Lung (tissue), 12 donors: ENCODE results near the gene MRGPRE. TPM values are rescaled to one million over a fixed set of nuclear protein-coding genes. Genes with fewer than 3 reads are reported as not detected.
A peak's percentile ranks its signal among the peaks of the same experiment; 100 is the strongest.

Source experiments
- ATAC-seq: fragments of 200-7000 bp; cut with Tn5 transposase; one replicate; pipeline ENCODE4 v1.9.1; 2020; ENCODE audit warnings: moderate number of reproducible peaks; ENCODE audit not compliant: insufficient read depth, low FRiP score
- DNase-seq, 3 donors: peaks; one replicate each; pipeline ENCODE4 v3.0.0-alpha.2; 2013 to 2017
- H3K27ac ChIP-seq, 2 donors: one replicate each; pipeline ENCODE4 v1.5.1; 2013; ENCODE audit warnings: mild to moderate bottlenecking in 2 of 2, moderate library complexity in 2 of 2, control low read depth in 1 of 2, inconsistent platforms in 1 of 2, low read depth in 1 of 2, low read length in 1 of 2
- H3K27me3 ChIP-seq, 3 donors: one replicate each; pipeline ENCODE4 v1.5.1; 2013; ENCODE audit warnings: low read length in 2 of 3; ENCODE audit not compliant: control insufficient read depth in 3 of 3, insufficient read depth in 3 of 3
- H3K36me3 ChIP-seq, 4 donors: one replicate each; pipeline ENCODE4 v1.5.1; 2013; ENCODE audit warnings: low read length in 4 of 4, mild to moderate bottlenecking in 1 of 4, moderate library complexity in 1 of 4; ENCODE audit not compliant: control insufficient read depth in 4 of 4, insufficient read depth in 4 of 4
- H3K4me1 ChIP-seq, 5 donors: one replicate each; pipeline ENCODE4 v1.5.1; 2013; ENCODE audit warnings: low read length in 5 of 5, mild to moderate bottlenecking in 2 of 5, moderate library complexity in 1 of 5; ENCODE audit not compliant: control insufficient read depth in 5 of 5, insufficient read depth in 5 of 5
- H3K4me3 ChIP-seq: one replicate; pipeline ENCODE4 v1.5.1; 2013; ENCODE audit warnings: mild to moderate bottlenecking, control low read depth, moderate library complexity
- H3K9ac ChIP-seq, 2 donors: one replicate each; pipeline ENCODE4 v1.5.1; 2013; ENCODE audit warnings: low read length in 2 of 2, control low read depth in 1 of 2; ENCODE audit not compliant: insufficient read depth in 1 of 2
- H3K9me3 ChIP-seq, 4 donors: one replicate each; pipeline ENCODE4 v1.5.1; 2013; ENCODE audit warnings: low read length in 3 of 4, mild to moderate bottlenecking in 1 of 4, moderate library complexity in 1 of 4; ENCODE audit not compliant: control insufficient read depth in 4 of 4, insufficient read depth in 3 of 4
- CTCF ChIP-seq: IDR thresholded peaks from 2 replicates; pipeline ENCODE4 v1.5.1; 2012; ENCODE audit warnings: mild to moderate bottlenecking; ENCODE audit errors: control extremely low read depth, extremely low read depth
- WGBS, 2 donors: extraction: QIAGEN DNeasy Blood & Tissue Kit; methylation state at CpG; one replicate each; pipeline ENCODE4 v1.1.7; 2013; 5-methylcytosine and 5-hydroxymethylcytosine counted together
- polyA plus RNA-seq, 2 donors: library from polyadenylated mRNA; stranded (reverse); fragments of 200-250 nt; gene quantifications; one replicate each; pipeline ENCODE4 v1.2.1, GENCODE V29; 2013
- total RNA-seq, 2 donors: library from RNA; depleted of rRNA in 1 of 2; stranded (reverse); fragments of >200 nt in 1 of 2; gene quantifications; one replicate each; pipeline ENCODE4 v1.2.1, GENCODE V29; 2014 to 2021
- donor health status: control.
- donor health status: control.
- donor health status: Bipolar disorder and iron deficiency.
- donor health status: healthy.
- donor health status: DM: yes; HTN: yes; CAD: no.

Gene MRGPRE
- total and polyA plus RNA-seq, 4 donors: 0.03 to 0.18 (median 0.16) TPM; not detected in 1

- no peaks in the 10 kb centered on the region for H3K36me3 ChIP-seq
- WGBS, 2 donors: 56 to 65% methylated on average over 20 to 21 of the region's 21 CpGs
- peak in 2 of 3 donors; percentile 21 to 24 for DNase-seq
- H3K9me3 ChIP-seq: no peaks in the 10 kb centered on the region
- ATAC-seq: no peak
- no peak overlapping the region for H3K4me3 ChIP-seq
- peaks cover 0 to 21% (median 5%) of the 10 kb centered on the region in 3 donors for H3K27me3 ChIP-seq
- no peak overlapping the region for H3K27ac ChIP-seq
- no peak overlapping the region for H3K9ac ChIP-seq
- TF ChIP-seq CTCF: no peak
- H3K4me1 ChIP-seq: peaks cover 0 to 9% (median 3%) of the 10 kb centered on the region in 5 donors
These were observed 11.5 kb downstream of the MRGPRE start for GRCh38 chr11:3220521-3221407.

DNA sequence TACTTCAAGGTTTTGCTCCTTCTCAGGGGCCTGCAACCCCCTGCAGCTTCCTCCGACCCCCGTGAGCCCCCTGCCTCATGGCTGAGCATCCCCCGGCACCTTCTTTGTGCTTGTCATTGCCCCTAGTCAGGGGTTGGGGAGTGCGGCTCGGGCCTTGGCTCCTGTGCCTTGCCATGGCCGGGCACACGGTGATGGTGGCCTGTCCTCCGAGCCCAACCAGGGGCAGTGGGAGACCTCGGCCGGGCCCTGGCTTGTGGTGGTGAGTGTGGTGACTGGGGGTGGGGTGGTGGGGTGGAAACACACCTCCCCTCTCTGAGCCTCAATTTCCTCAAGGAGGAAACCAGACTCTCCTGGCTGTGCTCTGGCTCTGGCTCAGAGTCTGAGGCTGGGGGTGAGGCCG is 12.1 kb downstream of the MRGPRE start:
- Histone ChIP-seq H3K9ac (no peak overlapping the region), H3K27me3 (peaks cover 0 to 21% (median 5%) of the 10 kb centered on the region in 3 donors), H3K4me3 (no peak overlapping the region), H3K9me3 (no peaks in the 10 kb centered on the region), H3K36me3 (no peaks in the 10 kb centered on the region), H3K27ac (no peak overlapping the region), H3K4me1 (peaks cover 0 to 9% (median 3%) of the 10 kb centered on the region in 5 donors)
- 64% methylated on average over 11 of the region's 11 CpGs for WGBS, 2 donors
- ATAC-seq (no peak), DNase-seq (peak in 1 of 3 donors; percentile 4)
- no peak for TF ChIP-seq CTCF

- 68 to 83% methylated on average over 14 of the region's 14 CpGs for WGBS, 2 donors
- ATAC-seq (no peak), DNase-seq (peak in 1 of 3 donors; percentile 5)
- no peaks in the 10 kb centered on the region for H3K36me3 ChIP-seq
- H3K9ac ChIP-seq: no peak overlapping the region
- no peak overlapping the region for H3K27ac ChIP-seq
- peaks cover 0 to 21% (median 5%) of the 10 kb centered on the region in 3 donors for H3K27me3 ChIP-seq
- no peak for TF ChIP-seq CTCF
- no peak overlapping the region for H3K4me3 ChIP-seq
- no peaks in the 10 kb centered on the region for H3K9me3 ChIP-seq
- peaks cover 0 to 9% (median 3%) of the 10 kb centered on the region in 5 donors for H3K4me1 ChIP-seq
These were observed 12.8 kb downstream of the MRGPRE start for GRCh38 chr11:3219281-3219892.
